ENCODE measurements around the gene CCDC87. TPM values are rescaled to one million over a fixed set of nuclear protein-coding genes. Genes with fewer than 3 reads are reported as not detected.
"Not testable (repeated sequence)": the region's sequence is repeated elsewhere in the genome, so short reads cannot be mapped to it uniquely, and the experiment has no call there.

The CCDC87 gene
- total RNA-seq, 2 donors from 2014 or later: 0.63 to 2.3 TPM

DNA sequence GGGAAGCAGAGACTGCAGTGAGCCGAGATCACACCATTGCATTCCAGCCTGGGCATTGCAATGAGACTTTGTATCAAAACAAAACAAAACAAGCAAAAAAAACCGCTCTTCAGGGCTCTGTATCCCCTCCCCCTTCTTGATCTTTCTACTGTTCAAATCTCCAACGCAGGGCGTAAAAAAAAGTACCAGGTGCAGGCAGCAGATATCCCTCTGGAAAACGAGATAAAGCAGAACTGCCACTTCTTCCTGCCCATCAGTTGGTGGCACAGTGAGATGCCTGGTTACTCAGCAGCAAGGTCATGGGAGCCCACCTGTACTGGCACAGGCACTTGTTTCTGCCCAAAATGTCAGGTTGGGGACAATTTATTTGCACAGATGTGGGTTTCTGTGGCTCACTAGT, 11.3 kb upstream of the CCDC87 start:
- H3K4me1 Mint-ChIP-seq: no peaks in the 10 kb centered on the region
- no peak for DNase-seq
- no peaks in the 10 kb centered on the region for H3K36me3 Mint-ChIP-seq (ENCODE audit: low read depth)
- ATAC-seq: no peak
- no peak overlapping the region for H3K27ac Mint-ChIP-seq
- H3K9me3 ChIP-seq (ENCODE audit: control insufficient read depth, low read length, poor library complexity, severe bottlenecking): no peaks in the 10 kb centered on the region
- H3K4me3 Mint-ChIP-seq: no peak overlapping the region
- H3K27me3 Mint-ChIP-seq: no peaks in the 10 kb centered on the region

DNA sequence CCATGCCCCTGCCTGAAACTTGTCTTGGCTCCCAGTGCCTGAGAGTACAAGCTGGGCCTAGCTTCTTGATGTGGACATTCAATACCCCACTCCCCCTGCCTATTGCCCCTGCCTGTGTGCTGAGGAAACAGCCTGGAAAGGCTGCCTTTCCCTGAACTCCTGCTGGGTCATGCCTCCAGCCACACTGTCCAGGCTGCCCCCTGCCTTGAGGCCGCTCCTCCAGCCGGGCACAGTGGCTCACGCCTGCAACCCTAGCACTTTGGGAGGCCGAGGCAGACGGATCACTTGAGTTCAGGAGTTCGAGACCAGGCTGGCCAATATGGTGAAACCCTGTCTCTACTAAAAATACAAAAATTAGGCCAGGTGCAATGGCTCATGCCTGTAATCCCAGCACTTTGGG, 10.2 kb upstream of the CCDC87 start:
- H3K4me1 Mint-ChIP-seq: no peaks in the 10 kb centered on the region
- ATAC-seq (no peak), DNase-seq (no peak)
- no peak overlapping the region for H3K27ac Mint-ChIP-seq
- H3K4me3 Mint-ChIP-seq: no peak overlapping the region
- no peaks in the 10 kb centered on the region for H3K27me3 Mint-ChIP-seq
- H3K36me3 Mint-ChIP-seq (ENCODE audit: low read depth): no peaks in the 10 kb centered on the region
- H3K9me3 ChIP-seq (ENCODE audit: control insufficient read depth, low read length, poor library complexity, severe bottlenecking): no peaks in the 10 kb centered on the region

DNA sequence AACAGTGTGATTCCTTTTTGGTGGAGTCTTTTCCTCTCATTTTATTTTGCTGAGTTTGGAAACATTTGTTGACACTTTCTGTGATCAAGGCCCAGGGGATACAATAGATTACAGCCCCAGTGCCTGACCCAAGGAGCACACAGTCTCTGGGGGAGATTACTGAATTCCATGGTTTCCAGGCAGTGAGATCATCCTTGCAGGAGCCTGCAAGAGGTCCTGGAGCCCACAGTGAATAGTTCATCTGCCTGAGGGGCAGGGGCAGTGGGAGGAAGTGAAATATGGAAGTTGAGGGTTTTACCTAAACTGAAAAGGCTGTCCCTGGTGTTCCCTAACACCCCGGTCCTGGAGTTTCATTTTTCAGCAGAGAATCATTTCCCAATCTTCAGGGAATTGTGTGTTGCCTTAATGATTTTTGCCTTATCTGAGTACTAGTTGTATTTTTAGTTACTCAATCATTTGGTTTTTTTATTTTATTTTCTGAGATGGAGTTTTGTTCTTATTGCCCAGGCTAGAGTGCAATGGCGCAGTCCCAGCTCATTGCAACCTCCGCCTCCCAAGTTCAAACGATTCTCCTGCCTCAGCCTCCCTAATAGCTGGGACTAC, 7.9 kb upstream of the CCDC87 start:
- H3K27me3 Mint-ChIP-seq: no peaks in the 10 kb centered on the region
- no peaks in the 10 kb centered on the region for H3K36me3 Mint-ChIP-seq (ENCODE audit: low read depth)
- H3K27ac Mint-ChIP-seq: no peak overlapping the region
- no peaks in the 10 kb centered on the region for H3K9me3 ChIP-seq (ENCODE audit: control insufficient read depth, low read length, poor library complexity, severe bottlenecking)
- no peak for DNase-seq
- no peak for ATAC-seq
- H3K4me3 Mint-ChIP-seq: no peak overlapping the region
- H3K4me1 Mint-ChIP-seq: peaks cover 3% of the 10 kb centered on the region

DNA sequence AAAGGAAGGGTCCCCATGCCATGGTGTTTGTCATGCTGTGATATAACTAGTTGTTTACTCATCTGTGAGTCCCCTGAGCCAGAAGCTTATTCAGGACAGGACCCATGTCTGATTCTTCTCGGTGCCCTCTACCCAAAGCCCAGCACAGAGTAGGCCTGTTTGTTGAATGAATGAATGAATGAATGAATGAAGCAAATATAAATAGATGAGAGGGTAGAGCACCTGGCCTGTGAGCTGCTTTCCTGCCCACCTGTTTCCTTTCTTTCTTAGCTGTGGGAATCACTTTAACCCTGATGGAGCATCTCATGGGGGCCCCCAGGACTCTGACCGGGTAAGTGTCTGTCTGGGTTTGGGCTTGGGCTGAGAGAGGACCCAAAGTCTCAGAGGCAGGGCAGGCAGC, 7.4 kb upstream of the CCDC87 start:
- no peak overlapping the region for H3K27ac Mint-ChIP-seq
- ATAC-seq: no peak

DNA sequence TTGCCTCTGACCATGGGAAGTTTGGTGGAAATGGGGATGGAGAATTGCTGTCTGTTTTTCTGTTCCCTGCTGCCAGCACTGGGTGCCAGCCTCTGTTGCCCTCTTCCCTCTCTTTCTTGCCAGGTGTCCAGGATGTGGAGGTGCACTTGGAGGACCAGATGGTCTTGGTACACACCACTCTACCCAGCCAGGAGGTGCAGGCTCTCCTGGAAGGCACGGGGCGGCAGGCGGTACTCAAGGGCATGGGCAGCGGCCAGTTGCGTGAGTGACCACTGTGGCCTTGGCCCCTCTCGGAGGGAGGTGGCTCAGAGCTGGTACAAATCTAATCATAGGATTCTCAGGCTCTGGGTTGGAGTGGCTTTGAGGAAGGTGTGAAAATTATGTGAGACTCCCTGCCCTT, 6.1 kb upstream of the CCDC87 start:
- Mint-ChIP-seq H3K4me1 (peaks cover 12% of the 10 kb centered on the region), H3K4me3 (no peak overlapping the region), H3K27ac (no peak overlapping the region), H3K27me3 (no peaks in the 10 kb centered on the region), H3K36me3 (ENCODE audit: low read depth) (no peaks in the 10 kb centered on the region)
- no peak for ATAC-seq
- no peaks in the 10 kb centered on the region for H3K9me3 ChIP-seq (ENCODE audit: control insufficient read depth, low read length, poor library complexity, severe bottlenecking)
- DNase-seq: no peak

More for the DNA sequence above, 7.4 kb upstream of the CCDC87 start:
- no peak for DNase-seq
- H3K9me3 ChIP-seq (ENCODE audit: control insufficient read depth, low read length, poor library complexity, severe bottlenecking): no peaks in the 10 kb centered on the region
- Mint-ChIP-seq H3K4me3 (no peak overlapping the region), H3K4me1 (peaks cover 7% of the 10 kb centered on the region), H3K27me3 (no peaks in the 10 kb centered on the region), H3K36me3 (ENCODE audit: low read depth) (no peaks in the 10 kb centered on the region)

DNA sequence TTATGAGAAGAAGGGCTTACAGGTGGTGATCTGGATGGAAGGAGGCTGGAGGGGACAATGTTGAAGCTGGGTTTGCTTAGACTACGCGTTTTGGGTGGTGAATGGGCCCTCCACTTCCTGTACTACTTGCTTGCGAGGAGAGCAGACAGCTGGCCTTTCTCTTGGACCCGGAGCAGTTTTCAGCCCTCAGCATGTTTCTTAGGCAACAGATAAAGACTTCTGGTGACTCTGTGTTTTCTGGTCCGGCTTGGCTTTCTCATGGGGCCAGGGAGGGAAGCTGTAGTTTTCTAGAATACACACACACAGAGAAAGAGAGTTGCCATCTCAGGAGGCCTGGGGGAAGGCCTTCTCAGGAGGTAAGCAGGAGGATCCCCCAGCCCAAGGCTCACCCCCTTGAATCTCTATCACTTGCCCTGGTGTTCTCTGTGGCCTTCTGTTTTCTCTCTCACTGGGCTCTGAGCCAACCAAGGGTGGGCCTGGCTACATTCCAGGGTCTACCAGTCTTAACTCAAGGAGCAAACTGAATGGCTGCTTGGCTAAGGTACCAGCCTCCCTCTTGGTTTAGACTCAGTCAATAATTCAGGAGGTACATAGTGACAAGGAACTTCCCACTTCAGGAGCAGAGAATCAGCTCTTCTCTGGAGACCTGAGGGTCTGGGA, 2.5 kb upstream of the CCDC87 start:
- DNase-seq (no peak), ATAC-seq (no peak)
- Mint-ChIP-seq H3K36me3 (ENCODE audit: low read depth) (peaks cover 2% of the 10 kb centered on the region), H3K4me1 (peaks cover 24% of the 10 kb centered on the region), H3K27ac (peak overlapping the region; percentile 39), H3K4me3 (peak overlapping the region; percentile 25), H3K27me3 (no peaks in the 10 kb centered on the region)
- no peaks in the 10 kb centered on the region for H3K9me3 ChIP-seq (ENCODE audit: control insufficient read depth, low read length, poor library complexity, severe bottlenecking)

DNA sequence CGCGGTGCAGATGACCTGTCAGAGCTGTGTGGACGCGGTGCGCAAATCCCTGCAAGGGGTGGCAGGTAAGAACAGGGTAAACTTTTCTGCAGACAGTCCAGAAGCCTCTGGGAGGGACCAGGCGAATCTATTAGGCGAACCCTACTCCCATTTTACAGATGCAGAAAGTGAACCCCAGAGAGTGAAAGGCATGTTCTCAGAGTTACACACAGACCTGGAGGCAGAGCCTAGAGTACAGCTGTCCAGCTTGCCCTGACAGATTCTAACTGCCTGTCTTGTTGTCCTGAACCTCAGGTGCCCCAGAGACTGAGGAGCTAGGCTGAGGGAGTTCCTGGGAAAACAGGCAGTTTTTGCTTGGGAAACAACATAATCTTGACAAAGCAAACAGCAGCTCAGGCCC, 787 bp upstream of the CCDC87 start:
- H3K27me3 Mint-ChIP-seq: no peaks in the 10 kb centered on the region
- ATAC-seq: no peak
- no peaks in the 10 kb centered on the region for H3K9me3 ChIP-seq (ENCODE audit: control insufficient read depth, low read length, poor library complexity, severe bottlenecking)
- peaks cover 2% of the 10 kb centered on the region for H3K36me3 Mint-ChIP-seq (ENCODE audit: low read depth)
- H3K4me1 Mint-ChIP-seq: peaks cover 24% of the 10 kb centered on the region
- peak overlapping the region; percentile 100 for H3K4me3 Mint-ChIP-seq
- peak overlapping the region; percentile 100 for H3K27ac Mint-ChIP-seq
- DNase-seq: no peak

DNA sequence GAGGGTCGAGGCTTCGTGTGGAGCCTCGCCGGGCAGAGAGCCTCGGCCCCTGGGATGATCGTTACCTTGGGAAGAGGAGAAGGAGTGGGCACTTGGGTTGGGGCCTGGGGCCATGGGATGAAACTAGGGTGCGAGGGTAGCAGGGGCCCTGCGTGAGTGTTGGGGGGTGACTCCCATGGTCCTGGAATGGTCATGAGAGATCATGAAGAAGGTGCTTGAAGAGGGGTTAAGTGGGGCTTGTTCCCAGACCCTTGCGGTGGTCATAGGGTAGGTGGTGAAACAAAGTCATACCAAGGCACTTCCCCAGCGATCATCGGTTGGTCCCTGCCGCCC, 406 bp upstream of the CCDC87 start:
- H3K4me1 Mint-ChIP-seq: peaks cover 24% of the 10 kb centered on the region

DNA sequence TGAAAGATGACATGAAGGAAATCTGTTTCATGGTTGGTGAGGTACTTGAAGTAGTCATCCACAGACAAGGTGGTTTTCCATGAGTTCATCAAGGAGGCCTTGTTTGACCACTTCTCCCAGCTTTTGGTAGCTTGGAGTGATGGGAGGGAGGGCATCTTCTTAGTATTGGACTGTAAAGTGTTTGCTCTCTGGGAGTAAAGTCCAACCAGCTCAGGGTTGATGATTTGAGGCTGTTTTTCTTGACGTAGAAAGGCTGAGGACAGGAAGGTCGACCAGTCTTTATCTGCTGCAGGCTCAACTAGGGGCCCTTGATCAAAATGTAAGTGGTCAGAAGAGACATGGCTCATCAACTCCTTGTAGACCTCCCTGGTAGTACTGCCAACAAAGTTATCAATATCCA, 1.7 kb downstream of the CCDC87 start:
- ATAC-seq (no peak), DNase-seq (no peak)
- peaks cover 2% of the 10 kb centered on the region for H3K36me3 Mint-ChIP-seq (ENCODE audit: low read depth)
- peaks cover 25% of the 10 kb centered on the region for H3K4me1 Mint-ChIP-seq
- peak overlapping the region; percentile 100 for H3K27ac Mint-ChIP-seq
- no peaks in the 10 kb centered on the region for H3K27me3 Mint-ChIP-seq
- peak overlapping the region; percentile 100 for H3K4me3 Mint-ChIP-seq
- H3K9me3 ChIP-seq (ENCODE audit: control insufficient read depth, low read length, poor library complexity, severe bottlenecking): no peaks in the 10 kb centered on the region

More for the DNA sequence above, 406 bp upstream of the CCDC87 start:
- H3K36me3 Mint-ChIP-seq (ENCODE audit: low read depth): peaks cover 2% of the 10 kb centered on the region
- no peak for ATAC-seq
- peak overlapping the region; percentile 100 for H3K27ac Mint-ChIP-seq
- H3K4me3 Mint-ChIP-seq: peak overlapping the region; percentile 100
- H3K27me3 Mint-ChIP-seq: no peaks in the 10 kb centered on the region
- no peak for DNase-seq
- no peaks in the 10 kb centered on the region for H3K9me3 ChIP-seq (ENCODE audit: control insufficient read depth, low read length, poor library complexity, severe bottlenecking)

DNA sequence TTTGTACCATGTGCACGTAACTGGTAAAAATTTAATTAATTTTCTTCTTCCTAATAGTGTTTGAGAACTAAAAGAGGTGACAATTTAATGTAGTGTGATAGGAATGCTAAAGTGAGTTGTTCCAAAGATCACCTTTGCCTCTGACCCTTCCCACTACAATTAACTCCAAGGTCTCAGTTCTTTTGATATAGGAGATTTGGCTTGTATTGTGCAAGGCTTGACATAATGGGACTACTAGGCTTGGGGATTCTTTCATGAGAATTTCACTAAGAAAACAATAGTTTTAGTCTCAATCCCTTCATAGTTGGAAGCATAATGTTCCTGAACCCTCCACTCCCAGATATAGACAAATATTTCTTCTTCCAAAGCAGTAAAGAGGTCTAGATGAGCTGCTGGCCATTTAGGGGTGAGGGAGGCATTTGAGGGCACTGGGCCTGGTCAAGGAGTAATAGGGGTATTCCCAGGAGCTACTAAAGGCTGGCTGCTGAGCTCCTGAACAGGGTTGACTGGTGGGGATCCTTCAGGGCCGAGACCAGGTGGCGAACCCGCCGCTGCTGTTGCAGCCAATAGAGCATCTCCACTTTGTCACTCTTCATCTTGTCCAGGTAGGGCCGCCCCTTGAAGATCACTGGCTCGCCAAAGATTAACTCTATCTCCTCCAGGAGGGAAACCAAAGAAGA, 2.7 kb downstream of the CCDC87 start:
- H3K27ac Mint-ChIP-seq: no peak overlapping the region
- ATAC-seq (no peak), DNase-seq (no peak)
- H3K27me3 Mint-ChIP-seq: no peaks in the 10 kb centered on the region
- H3K36me3 Mint-ChIP-seq (ENCODE audit: low read depth): peaks cover 2% of the 10 kb centered on the region
- no peaks in the 10 kb centered on the region for H3K9me3 ChIP-seq (ENCODE audit: control insufficient read depth, low read length, poor library complexity, severe bottlenecking)
- no peak overlapping the region for H3K4me3 Mint-ChIP-seq
- peaks cover 18% of the 10 kb centered on the region for H3K4me1 Mint-ChIP-seq

DNA sequence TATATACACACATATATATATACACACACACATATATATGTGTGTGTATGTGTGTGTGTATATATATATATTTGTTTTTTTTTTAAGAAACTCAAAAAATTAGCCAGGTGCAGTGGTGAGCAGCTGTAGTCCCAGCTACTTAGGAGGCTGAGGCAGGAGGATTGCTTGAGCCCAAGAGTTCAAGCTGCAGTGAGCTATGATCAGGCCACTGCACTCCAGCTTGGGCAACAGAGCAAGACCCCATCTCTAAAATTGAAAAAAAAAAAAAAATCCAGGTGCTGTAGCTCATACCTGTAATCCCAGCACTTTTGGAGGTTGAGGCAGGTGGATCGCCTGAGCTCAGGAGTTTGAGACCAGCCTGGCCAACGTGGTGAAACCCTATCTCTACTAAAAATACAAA, 3.5 kb downstream of the CCDC87 start:
- H3K27me3 Mint-ChIP-seq; DNase-seq; H3K9me3 ChIP-seq (ENCODE audit: control insufficient read depth, low read length, poor library complexity, severe bottlenecking); H3K36me3 Mint-ChIP-seq (ENCODE audit: low read depth); H3K4me3 Mint-ChIP-seq; ATAC-seq; H3K27ac Mint-ChIP-seq: not testable (repeated sequence)
- H3K4me1 Mint-ChIP-seq: peaks cover 13% of the 10 kb centered on the region

DNA sequence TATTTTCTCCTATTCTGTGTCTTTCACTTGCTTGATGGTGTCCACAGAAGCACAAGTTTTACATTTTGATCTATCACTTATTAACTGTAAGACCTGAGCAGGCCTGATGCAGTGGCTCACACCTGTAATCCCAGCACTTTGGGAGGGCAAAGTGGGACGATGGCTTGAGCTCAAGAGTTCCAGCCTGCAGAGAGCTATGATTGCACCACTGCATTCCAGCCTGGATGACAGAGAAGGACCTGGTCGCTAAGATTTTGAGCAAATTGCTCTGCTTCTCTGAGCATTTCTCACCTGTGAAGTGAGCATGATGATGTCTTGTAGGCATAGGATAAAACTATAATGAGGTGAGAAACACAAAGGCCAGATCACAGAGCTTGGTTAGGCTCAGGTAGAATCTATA, 6.7 kb downstream of the CCDC87 start:
- ATAC-seq: no peak
- H3K27me3 Mint-ChIP-seq: no peaks in the 10 kb centered on the region

DNA sequence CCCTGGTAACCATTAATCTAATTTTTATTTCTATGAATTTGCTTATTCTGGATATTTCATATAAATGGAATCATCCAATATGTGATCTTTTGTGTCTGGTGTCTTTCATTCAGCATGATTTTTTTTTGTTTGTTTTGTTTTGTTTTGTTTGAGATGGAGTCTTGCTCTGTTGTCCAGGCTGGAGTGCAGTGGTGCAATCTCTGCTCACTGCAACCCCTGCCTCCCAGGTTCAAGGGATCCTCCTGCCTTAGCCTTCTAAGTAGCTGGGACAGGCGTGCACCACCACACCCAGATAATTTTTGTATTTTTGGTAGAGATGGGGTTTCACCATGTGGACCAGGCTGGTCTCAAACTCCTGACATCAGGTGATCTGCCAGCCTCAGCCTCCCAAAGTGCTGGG, 7.4 kb downstream of the CCDC87 start:
- H3K27ac Mint-ChIP-seq; H3K9me3 ChIP-seq (ENCODE audit: control insufficient read depth, low read length, poor library complexity, severe bottlenecking); H3K27me3 Mint-ChIP-seq; H3K4me1 Mint-ChIP-seq; ATAC-seq; DNase-seq; H3K36me3 Mint-ChIP-seq (ENCODE audit: low read depth); H3K4me3 Mint-ChIP-seq: not testable (repeated sequence)

More for the DNA sequence above, 6.7 kb downstream of the CCDC87 start:
- Mint-ChIP-seq H3K4me1 (peaks cover 2% of the 10 kb centered on the region), H3K27ac (no peak overlapping the region), H3K4me3 (no peak overlapping the region), H3K36me3 (ENCODE audit: low read depth) (no peaks in the 10 kb centered on the region)
- DNase-seq: no peak
- no peaks in the 10 kb centered on the region for H3K9me3 ChIP-seq (ENCODE audit: control insufficient read depth, low read length, poor library complexity, severe bottlenecking)

Data from T-helper 17 cell (primary cell).